ENCODE data around the gene ZNF628. TPM values are rescaled to one million over a fixed set of nuclear protein-coding genes. Genes with fewer than 3 reads are reported as not detected.

Gene ZNF628
- total RNA-seq, 2 donors from 2014 or later: 9.9 to 12.6 TPM

DNA sequence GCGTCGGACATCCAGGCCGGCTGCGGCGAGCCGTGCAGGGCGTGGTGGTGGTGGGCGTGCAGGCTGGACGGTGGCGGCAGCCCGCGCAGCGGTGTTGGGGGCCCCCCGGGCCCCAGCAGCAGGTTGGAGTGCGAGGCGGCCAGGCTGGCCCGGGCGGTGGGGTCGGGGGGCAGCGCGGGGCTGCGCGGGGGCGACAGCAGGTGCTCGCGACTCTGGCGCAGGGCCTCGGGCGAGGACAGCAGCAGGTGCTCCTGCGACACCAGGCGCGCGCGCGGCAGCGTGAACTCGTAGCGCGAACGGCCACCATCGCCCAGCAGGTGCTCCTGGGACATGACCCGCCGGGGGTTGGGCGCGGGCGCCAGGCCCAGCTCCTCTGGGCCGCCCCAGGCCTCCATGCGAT lies 43.1 kb upstream of the ZNF628 start:
- peaks cover 45% of the 10 kb centered on the region for H3K27me3 ChIP-seq (ENCODE audit: control insufficient read depth, insufficient read depth, low read length, poor library complexity, severe bottlenecking)
- WGBS, 2 experiments (ENCODE audit: insufficient coverage in 1 of 2, insufficient read length in 1 of 2): 71 to 87% methylated on average over 47 to 48 of the region's 48 CpGs
- Mint-ChIP-seq H3K27me3 (ENCODE audit: insufficient read depth) (peaks cover 36% of the 10 kb centered on the region), H3K36me3 (ENCODE audit: low read depth) (no peaks in the 10 kb centered on the region), H3K4me3 (no peak overlapping the region), H3K4me1 (no peaks in the 10 kb centered on the region), H3K27ac (no peak overlapping the region), H3K9me3 (no peaks in the 10 kb centered on the region)
- no peak overlapping the region for H3K4me3 ChIP-seq (ENCODE audit: low read length)
- H3K9me3 ChIP-seq (ENCODE audit: control insufficient read depth, low read length): no peaks in the 10 kb centered on the region
- H3K36me3 ChIP-seq (ENCODE audit: control insufficient read depth, insufficient read depth, low read length): no peaks in the 10 kb centered on the region
- no peak overlapping the region for H3K27ac ChIP-seq (ENCODE audit: low read depth, low read length)
- TF ChIP-seq, protein P1, sequence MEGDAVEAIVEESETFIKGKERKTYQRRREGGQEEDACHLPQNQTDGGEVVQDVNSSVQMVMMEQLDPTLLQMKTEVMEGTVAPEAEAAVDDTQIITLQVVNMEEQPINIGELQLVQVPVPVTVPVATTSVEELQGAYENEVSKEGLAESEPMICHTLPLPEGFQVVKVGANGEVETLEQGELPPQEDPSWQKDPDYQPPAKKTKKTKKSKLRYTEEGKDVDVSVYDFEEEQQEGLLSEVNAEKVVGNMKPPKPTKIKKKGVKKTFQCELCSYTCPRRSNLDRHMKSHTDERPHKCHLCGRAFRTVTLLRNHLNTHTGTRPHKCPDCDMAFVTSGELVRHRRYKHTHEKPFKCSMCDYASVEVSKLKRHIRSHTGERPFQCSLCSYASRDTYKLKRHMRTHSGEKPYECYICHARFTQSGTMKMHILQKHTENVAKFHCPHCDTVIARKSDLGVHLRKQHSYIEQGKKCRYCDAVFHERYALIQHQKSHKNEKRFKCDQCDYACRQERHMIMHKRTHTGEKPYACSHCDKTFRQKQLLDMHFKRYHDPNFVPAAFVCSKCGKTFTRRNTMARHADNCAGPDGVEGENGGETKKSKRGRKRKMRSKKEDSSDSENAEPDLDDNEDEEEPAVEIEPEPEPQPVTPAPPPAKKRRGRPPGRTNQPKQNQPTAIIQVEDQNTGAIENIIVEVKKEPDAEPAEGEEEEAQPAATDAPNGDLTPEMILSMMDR (conservative IDR thresholded peaks at IDR 0.05): no peak
- peak; percentile 29 for DNase-seq
- no peaks in the 10 kb centered on the region for H3K4me1 ChIP-seq (ENCODE audit: control insufficient read depth, insufficient read depth, low read length)
- no peak overlapping the region for H3K9ac ChIP-seq (ENCODE audit: extremely low read depth, low read length, poor library complexity, severe bottlenecking)

DNA sequence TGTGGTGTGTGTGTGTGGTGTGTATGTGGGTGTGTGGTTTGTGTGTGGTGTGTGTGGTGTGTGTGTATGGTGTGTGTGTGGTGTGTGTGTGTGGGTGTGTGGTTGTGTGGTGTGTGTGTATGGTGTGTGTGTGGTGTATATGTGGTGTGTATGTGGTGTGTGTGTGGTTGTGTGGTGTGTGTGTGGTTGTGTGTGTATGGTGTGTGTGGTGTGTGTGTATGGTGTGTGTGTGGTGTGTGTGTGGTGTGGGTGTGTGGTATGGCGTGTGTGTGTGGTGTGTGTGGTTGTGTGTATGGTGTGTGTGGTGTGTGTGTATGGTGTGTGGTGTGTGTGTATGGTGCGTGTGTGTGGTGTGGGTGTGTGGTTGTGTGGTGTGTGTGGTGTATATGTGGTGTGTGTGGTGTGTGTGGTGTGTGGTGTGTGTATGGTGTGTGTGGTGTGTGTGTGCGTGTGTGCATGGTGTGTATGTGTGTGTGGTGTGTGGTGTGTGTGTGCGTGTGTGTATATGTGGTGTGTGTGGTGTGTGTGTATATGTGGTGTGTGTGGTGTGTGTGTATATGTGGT lies 42.0 kb upstream of the ZNF628 start:
- H3K9me3 ChIP-seq (ENCODE audit: control insufficient read depth, low read length): no peaks in the 10 kb centered on the region
- Mint-ChIP-seq H3K27me3 (ENCODE audit: insufficient read depth) (peaks cover 45% of the 10 kb centered on the region), H3K9me3 (no peaks in the 10 kb centered on the region), H3K36me3 (ENCODE audit: low read depth) (no peaks in the 10 kb centered on the region), H3K4me3 (no peak overlapping the region), H3K4me1 (no peaks in the 10 kb centered on the region), H3K27ac (no peak overlapping the region)
- H3K27ac ChIP-seq (ENCODE audit: low read depth, low read length): no peak overlapping the region
- no peak overlapping the region for H3K9ac ChIP-seq (ENCODE audit: extremely low read depth, low read length, poor library complexity, severe bottlenecking)
- 70% methylated on average over 3 of the region's 4 CpGs; no CpG with 5 or more reads in 1 of the 2 experiments for WGBS, 2 experiments (ENCODE audit: insufficient coverage in 1 of 2, insufficient read length in 1 of 2)
- H3K4me1 ChIP-seq (ENCODE audit: control insufficient read depth, insufficient read depth, low read length): no peaks in the 10 kb centered on the region
- TF ChIP-seq, protein P1 (conservative IDR thresholded peaks at IDR 0.05): no peak
- no peak for DNase-seq
- no peak overlapping the region for H3K4me3 ChIP-seq (ENCODE audit: low read length)
- no peaks in the 10 kb centered on the region for H3K36me3 ChIP-seq (ENCODE audit: control insufficient read depth, insufficient read depth, low read length)
- H3K27me3 ChIP-seq (ENCODE audit: control insufficient read depth, insufficient read depth, low read length, poor library complexity, severe bottlenecking): peaks cover 56% of the 10 kb centered on the region

DNA sequence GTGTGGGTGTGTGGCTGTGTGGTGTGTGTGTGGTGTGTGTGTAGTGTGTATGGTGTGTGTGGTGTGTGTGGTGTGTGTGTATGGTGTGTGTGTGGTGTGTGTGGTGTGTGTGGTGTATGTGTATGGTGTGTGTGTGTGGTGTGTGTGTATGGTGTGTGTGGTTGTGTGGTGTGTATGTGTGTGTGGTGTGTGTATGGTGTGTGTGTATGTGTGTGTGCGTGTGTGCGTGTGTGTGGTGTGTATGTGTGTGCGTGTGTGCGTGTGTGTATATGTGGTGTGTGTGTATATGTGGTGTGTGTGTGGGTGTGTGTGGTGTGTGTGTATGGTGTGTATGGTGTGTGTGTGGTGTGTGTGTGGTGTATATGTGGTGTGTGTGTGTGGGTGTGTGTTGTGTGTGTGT lies 41.4 kb upstream of the ZNF628 start:
- Histone ChIP-seq H3K36me3 (ENCODE audit: control insufficient read depth, insufficient read depth, low read length) (no peaks in the 10 kb centered on the region), H3K4me1 (ENCODE audit: control insufficient read depth, insufficient read depth, low read length) (no peaks in the 10 kb centered on the region), H3K9ac (ENCODE audit: extremely low read depth, low read length, poor library complexity, severe bottlenecking) (no peak overlapping the region), H3K27me3 (ENCODE audit: control insufficient read depth, insufficient read depth, low read length, poor library complexity, severe bottlenecking) (peaks cover 62% of the 10 kb centered on the region), H3K9me3 (ENCODE audit: control insufficient read depth, low read length) (no peaks in the 10 kb centered on the region), H3K27ac (ENCODE audit: low read depth, low read length) (no peak overlapping the region), H3K4me3 (ENCODE audit: low read length) (no peak overlapping the region)
- no peak overlapping the region for H3K27ac Mint-ChIP-seq
- no peaks in the 10 kb centered on the region for H3K4me1 Mint-ChIP-seq
- H3K9me3 Mint-ChIP-seq: no peaks in the 10 kb centered on the region
- H3K4me3 Mint-ChIP-seq: no peak overlapping the region
- H3K27me3 Mint-ChIP-seq (ENCODE audit: insufficient read depth): peaks cover 48% of the 10 kb centered on the region
- WGBS, 2 experiments (ENCODE audit: insufficient coverage in 1 of 2, insufficient read length in 1 of 2): 97% methylated on average over 4 of the region's 4 CpGs; no CpG with 5 or more reads in 1 of the 2 experiments
- TF ChIP-seq, protein P1 (conservative IDR thresholded peaks at IDR 0.05): no peak
- no peaks in the 10 kb centered on the region for H3K36me3 Mint-ChIP-seq (ENCODE audit: low read depth)
- DNase-seq: no peak
